Measurements from ENCODE around the gene EPX.

The EPX gene

GRCh38 chr17:58242171-58242784 lies 49.8 kb downstream of the EPX start:
- Histone ChIP-seq H3K27ac (ENCODE audit: low read depth, low read length) (no peak overlapping the region), H3K4me3 (ENCODE audit: low read depth, low read length) (no peak overlapping the region), H3K36me3 (ENCODE audit: insufficient read depth, low read length) (no peaks in the 10 kb centered on the region), H3K79me2 (ENCODE audit: control insufficient read depth, insufficient read depth, low read length, unreplicated experiment) (no peaks in the 10 kb centered on the region), H2AFZ (ENCODE audit: low read length, unreplicated experiment) (no peak overlapping the region), H3K4me1 (ENCODE audit: control insufficient read depth, insufficient read depth, low read length, unreplicated experiment) (peaks cover 3% of the 10 kb centered on the region), H3K27me3 (ENCODE audit: insufficient read depth, low read length) (peaks cover 81% of the 10 kb centered on the region)

GRCh38 chr17:58244963-58245362 lies 52.4 kb downstream of the EPX start:
- H3K27ac ChIP-seq (ENCODE audit: low read depth, low read length), result no peak overlapping the region
- H3K79me2 ChIP-seq (ENCODE audit: control insufficient read depth, insufficient read depth, low read length, unreplicated experiment), result no peaks in the 10 kb centered on the region
- no peak overlapping the region for H2AFZ ChIP-seq (ENCODE audit: low read length, unreplicated experiment)
- H3K36me3 ChIP-seq (ENCODE audit: insufficient read depth, low read length), result no peaks in the 10 kb centered on the region
- H3K27me3 ChIP-seq (ENCODE audit: insufficient read depth, low read length), result peaks cover 66% of the 10 kb centered on the region
- no peak overlapping the region for H3K4me3 ChIP-seq (ENCODE audit: low read depth, low read length)
- peaks cover 3% of the 10 kb centered on the region for H3K4me1 ChIP-seq (ENCODE audit: control insufficient read depth, insufficient read depth, low read length, unreplicated experiment)

GRCh38 chr17:58245428-58246103 lies 53.0 kb downstream of the EPX start:
- no peaks in the 10 kb centered on the region for H3K79me2 ChIP-seq (ENCODE audit: control insufficient read depth, insufficient read depth, low read length, unreplicated experiment)
- H3K36me3 ChIP-seq (ENCODE audit: insufficient read depth, low read length), result no peaks in the 10 kb centered on the region
- H3K27me3 ChIP-seq (ENCODE audit: insufficient read depth, low read length), result peaks cover 60% of the 10 kb centered on the region
- no peak overlapping the region for H3K27ac ChIP-seq (ENCODE audit: low read depth, low read length)
- peaks cover under 1% of the 10 kb centered on the region for H3K4me1 ChIP-seq (ENCODE audit: control insufficient read depth, insufficient read depth, low read length, unreplicated experiment)
- no peak overlapping the region for H3K4me3 ChIP-seq (ENCODE audit: low read depth, low read length)
- H2AFZ ChIP-seq (ENCODE audit: low read length, unreplicated experiment), result no peak overlapping the region

- H3K27ac ChIP-seq (ENCODE audit: low read depth, low read length), result no peak overlapping the region
- no peaks in the 10 kb centered on the region for H3K4me1 ChIP-seq (ENCODE audit: control insufficient read depth, insufficient read depth, low read length, unreplicated experiment)
- no peak overlapping the region for H3K4me3 ChIP-seq (ENCODE audit: low read depth, low read length)
- no peaks in the 10 kb centered on the region for H3K36me3 ChIP-seq (ENCODE audit: insufficient read depth, low read length)
- H3K79me2 ChIP-seq (ENCODE audit: control insufficient read depth, insufficient read depth, low read length, unreplicated experiment), result no peaks in the 10 kb centered on the region
- H2AFZ ChIP-seq (ENCODE audit: low read length, unreplicated experiment), result no peak overlapping the region
- H3K27me3 ChIP-seq (ENCODE audit: insufficient read depth, low read length), result peaks cover 56% of the 10 kb centered on the region
These were observed 53.7 kb downstream of the EPX start for GRCh38 chr17:58246104-58246740.

- Histone ChIP-seq H3K27ac (ENCODE audit: low read depth, low read length) (no peak overlapping the region), H3K4me3 (ENCODE audit: low read depth, low read length) (no peak overlapping the region), H2AFZ (ENCODE audit: low read length, unreplicated experiment) (no peak overlapping the region), H3K27me3 (ENCODE audit: insufficient read depth, low read length) (peaks cover 51% of the 10 kb centered on the region), H3K36me3 (ENCODE audit: insufficient read depth, low read length) (no peaks in the 10 kb centered on the region), H3K4me1 (ENCODE audit: control insufficient read depth, insufficient read depth, low read length, unreplicated experiment) (no peaks in the 10 kb centered on the region), H3K79me2 (ENCODE audit: control insufficient read depth, insufficient read depth, low read length, unreplicated experiment) (no peaks in the 10 kb centered on the region)
These were observed 54.3 kb downstream of the EPX start for GRCh38 chr17:58246781-58247180.

- H3K27me3 ChIP-seq (ENCODE audit: insufficient read depth, low read length), result peaks cover 48% of the 10 kb centered on the region
These were observed 55.2 kb downstream of the EPX start for GRCh38 chr17:58247511-58248363.

GRCh38 chr17:58248955-58249269 lies 56.4 kb downstream of the EPX start:
- Histone ChIP-seq H3K79me2 (ENCODE audit: control insufficient read depth, insufficient read depth, low read length, unreplicated experiment) (no peaks in the 10 kb centered on the region), H3K27ac (ENCODE audit: low read depth, low read length) (no peak overlapping the region), H3K4me1 (ENCODE audit: control insufficient read depth, insufficient read depth, low read length, unreplicated experiment) (no peaks in the 10 kb centered on the region), H2AFZ (ENCODE audit: low read length, unreplicated experiment) (no peak overlapping the region), H3K27me3 (ENCODE audit: insufficient read depth, low read length) (peaks cover 36% of the 10 kb centered on the region), H3K36me3 (ENCODE audit: insufficient read depth, low read length) (no peaks in the 10 kb centered on the region), H3K4me3 (ENCODE audit: low read depth, low read length) (peak overlapping the region; percentile 83)

More at GRCh38 chr17:58247511-58248363, 55.2 kb downstream of the EPX start:
- H3K79me2 ChIP-seq (ENCODE audit: control insufficient read depth, insufficient read depth, low read length, unreplicated experiment), result no peaks in the 10 kb centered on the region
- H3K27ac ChIP-seq (ENCODE audit: low read depth, low read length), result no peak overlapping the region
- H2AFZ ChIP-seq (ENCODE audit: low read length, unreplicated experiment), result no peak overlapping the region
- no peaks in the 10 kb centered on the region for H3K4me1 ChIP-seq (ENCODE audit: control insufficient read depth, insufficient read depth, low read length, unreplicated experiment)
- H3K4me3 ChIP-seq (ENCODE audit: low read depth, low read length), result no peak overlapping the region
- H3K36me3 ChIP-seq (ENCODE audit: insufficient read depth, low read length), result no peaks in the 10 kb centered on the region

GRCh38 chr17:58249270-58250133 lies 57.0 kb downstream of the EPX start:
- H3K4me1 ChIP-seq (ENCODE audit: control insufficient read depth, insufficient read depth, low read length, unreplicated experiment), result no peaks in the 10 kb centered on the region
- peaks cover 35% of the 10 kb centered on the region for H3K27me3 ChIP-seq (ENCODE audit: insufficient read depth, low read length)
- H3K4me3 ChIP-seq (ENCODE audit: low read depth, low read length), result peak overlapping the region; percentile 83
- no peaks in the 10 kb centered on the region for H3K36me3 ChIP-seq (ENCODE audit: insufficient read depth, low read length)
- no peaks in the 10 kb centered on the region for H3K79me2 ChIP-seq (ENCODE audit: control insufficient read depth, insufficient read depth, low read length, unreplicated experiment)
- peak overlapping the region; percentile 93 for H2AFZ ChIP-seq (ENCODE audit: low read length, unreplicated experiment)
- no peak overlapping the region for H3K27ac ChIP-seq (ENCODE audit: low read depth, low read length)

GRCh38 chr17:58250344-58251011 lies 58.0 kb downstream of the EPX start:
- Histone ChIP-seq H3K79me2 (ENCODE audit: control insufficient read depth, insufficient read depth, low read length, unreplicated experiment) (no peaks in the 10 kb centered on the region), H3K4me1 (ENCODE audit: control insufficient read depth, insufficient read depth, low read length, unreplicated experiment) (no peaks in the 10 kb centered on the region), H3K4me3 (ENCODE audit: low read depth, low read length) (no peak overlapping the region), H3K27ac (ENCODE audit: low read depth, low read length) (no peak overlapping the region), H3K27me3 (ENCODE audit: insufficient read depth, low read length) (peaks cover 34% of the 10 kb centered on the region), H3K36me3 (ENCODE audit: insufficient read depth, low read length) (no peaks in the 10 kb centered on the region), H2AFZ (ENCODE audit: low read length, unreplicated experiment) (no peak overlapping the region)
